Transverse colon (tissue), 4 donors: ENCODE measurements around the gene TMED10. TPM values are rescaled to one million over a fixed set of nuclear protein-coding genes. Genes with fewer than 3 reads are reported as not detected.

Experiments
- DNase-seq: peaks from one replicate; pipeline ENCODE4 v3.0.0-alpha.2; 2019
- H3K27ac ChIP-seq, 4 donors: fragments of 200-600 bp; sonication (generic); 2 replicates each; pipeline ENCODE4 v1.5.1; 2016 to 2018; ENCODE audit warnings: inconsistent platforms in 4 of 4
- H3K27me3 ChIP-seq: fragments of 200-600 bp; sonication (generic); 2 replicates; pipeline ENCODE4 v1.5.1; 2017; ENCODE audit warnings: inconsistent platforms
- H3K36me3 ChIP-seq, 4 donors: fragments of 200-600 bp; sonication (generic); 2 replicates each; pipeline ENCODE4 v1.5.1; 2017 to 2019; ENCODE audit warnings: inconsistent platforms in 4 of 4
- H3K4me1 ChIP-seq, 4 donors: fragments of 200-600 bp; sonication (generic); 2 replicates each; pipeline ENCODE4 v1.5.1; 2017 to 2020; ENCODE audit warnings: inconsistent platforms in 4 of 4
- H3K4me3 ChIP-seq, 4 donors: fragments of 200-600 bp; sonication (generic); 1 replicate in 1 of 4; 2 replicates in 3 of 4; pipeline versions ENCODE4 v1.5.1 to v1.6.1; 2017 to 2019; ENCODE audit warnings: inconsistent platforms in 4 of 4
- H3K9me3 ChIP-seq, 2 donors: fragments of 200-600 bp; sonication (generic); 2 replicates each; pipeline ENCODE4 v1.5.1; 2017 to 2019; ENCODE audit warnings: inconsistent platforms in 2 of 2
- CTCF ChIP-seq, 5 experiments: fragments of 200-600 bp in 3 of 5; fragments of 450-650 bp in 2 of 5; sonication (generic) in 3 of 5; IDR thresholded peaks; 1 replicate in 2 of 5; 2 replicates in 3 of 5; pipeline ENCODE4 v1.5.1; 2016 to 2017; ENCODE audit warnings: antibody characterized with exemption in 5 of 5, inconsistent platforms in 3 of 5, mild to moderate bottlenecking in 2 of 5, moderate library complexity in 1 of 5
- EP300 ChIP-seq: sonication (generic); formaldehyde crosslinking; IDR thresholded peaks from one replicate; pipeline ENCODE4 v1.6.1; 2017; ENCODE audit warnings: antibody characterized with exemption, low read depth
- POLR2A ChIP-seq: fragments of 450-650 bp; IDR thresholded peaks from one replicate; pipeline ENCODE4 v1.6.1; 2016; ENCODE audit warnings: antibody characterized with exemption, mild to moderate bottlenecking, moderate library complexity
- POLR2AphosphoS5 ChIP-seq, 3 donors: sonication (generic); formaldehyde crosslinking; IDR thresholded peaks; one replicate each; pipeline ENCODE4 v1.6.1; 2016; ENCODE audit warnings: antibody characterized with exemption in 3 of 3
- WGBS, 2 donors: methylation state at CpG; one replicate each; pipeline ENCODE4 v1.1.5; 2018; ENCODE audit warnings: low coverage in 1 of 2; 5-methylcytosine and 5-hydroxymethylcytosine counted together
- in situ Hi-C, 4 donors: fragments of 200-750 bp; cut with MboI; loops; one replicate each; pipeline versions ENCODE4 v1.15.0 to v1.15.1; 2017; ENCODE audit warnings: low sequenced_read_pairs in 3 of 4, low pct_ligation_motif_present in 1 of 4, low pct_unique_long_range_greater_than_20kb in 1 of 4
- intact Hi-C: fragments of 100-400 bp; cut with DNase I; formaldehyde crosslinking; loops from one replicate; pipeline ENCODE4 v1.15.1; 2023; ENCODE audit warnings: low total_unique reads
- total RNA-seq, 4 donors: library from RNA; depleted of rRNA; stranded (reverse); fragments of >200 nt; gene quantifications; one replicate each; pipeline ENCODE4 v1.1.0, GENCODE V29; 2016

TMED10 gene
- total RNA-seq, result 100 to 1,000 TPM in 3 of 4 donors, 10 to 100 TPM in 1; 70.3 to 255 (median 244) TPM

- in situ Hi-C loops (no loop called here), intact Hi-C loops (no loop called here)
- DNase-seq, result peak; percentile 93
- TF ChIP-seq POLR2A (peak; percentile 78), POLR2AphosphoS5 (IDR thresholded peaks at IDR 0.05) (peak; percentile 70 to 82 (median 73)), CTCF (IDR thresholded peaks at IDR 0.05) (no peak), EP300 (no peak)
- no peaks in the 10 kb centered on the region for H3K27me3 ChIP-seq
- H3K4me1 ChIP-seq, result peaks cover 8 to 39% (median 19%) of the 10 kb centered on the region in 4 donors
- H3K9me3 ChIP-seq, result no peaks in the 10 kb centered on the region
- H3K4me3 ChIP-seq, result peak within 1 kb of the TSS; percentile 81 to 97 (median 88)
- 0 to 1% methylated on average over 1 to 38 of the region's 49 CpGs for WGBS, 2 donors
- H3K27ac ChIP-seq, result peak within 1 kb of the TSS; percentile 96 to 100 (median 98)
- H3K36me3 ChIP-seq, result no peaks in the 10 kb centered on the region
These were observed at the start of gene TMED10 for GRCh38 chr14:75176142-75176820. Gene TMED10 (minus strand): TSS chr14:75176612. CDS start chr14:75176579, 33 bp downstream.

- intact Hi-C loops, result no loop called here
These were observed 48.1 kb upstream of the TMED10 start for GRCh38 chr14:75224561-75224960.

GRCh38 chr14:75223664-75224154 lies 47.3 kb upstream of the TMED10 start:
- no peak for TF ChIP-seq POLR2A
- no peak for TF ChIP-seq EP300
- TF ChIP-seq CTCF (IDR thresholded peaks at IDR 0.05), result no peak
- no peak for TF ChIP-seq POLR2AphosphoS5 (IDR thresholded peaks at IDR 0.05)
- Histone ChIP-seq H3K4me1 (peaks cover 0 to 32% (median 0%) of the 10 kb centered on the region in 4 donors), H3K4me3 (no peak overlapping the region), H3K27me3 (no peaks in the 10 kb centered on the region), H3K27ac (peak overlapping the region in 2 of 4 donors; percentile 8 to 13), H3K36me3 (no peaks in the 10 kb centered on the region), H3K9me3 (no peaks in the 10 kb centered on the region)
- DNase-seq, result peak; percentile 51
- in situ Hi-C loops, result no loop called here
- WGBS, 2 donors, result 57 to 58% methylated on average over 4 of the region's 4 CpGs
- intact Hi-C loops, result no loop called here

More at GRCh38 chr14:75224561-75224960, 48.1 kb upstream of the TMED10 start:
- 68 to 89% methylated on average over 2 of the region's 2 CpGs for WGBS, 2 donors
- Histone ChIP-seq H3K27me3 (no peaks in the 10 kb centered on the region), H3K4me1 (peaks cover 4 to 40% (median 5%) of the 10 kb centered on the region in 4 donors), H3K27ac (no peak overlapping the region), H3K4me3 (no peak overlapping the region), H3K9me3 (no peaks in the 10 kb centered on the region), H3K36me3 (no peaks in the 10 kb centered on the region)
- TF ChIP-seq CTCF (IDR thresholded peaks at IDR 0.05), result no peak
- TF ChIP-seq POLR2A, result no peak
- no peak for TF ChIP-seq EP300
- no peak for TF ChIP-seq POLR2AphosphoS5 (IDR thresholded peaks at IDR 0.05)
- no peak for DNase-seq
- in situ Hi-C loops, result no loop called here

- TF ChIP-seq CTCF (IDR thresholded peaks at IDR 0.05), result no peak
- TF ChIP-seq EP300, result peak; percentile 27
- no peaks in the 10 kb centered on the region for H3K9me3 ChIP-seq
- DNase-seq, result no peak
- in situ Hi-C loops (no loop called here), intact Hi-C loops (no loop called here)
- WGBS, 2 donors, result 60 to 66% methylated on average over 2 to 12 of the region's 12 CpGs
- H3K27ac ChIP-seq, result no peak overlapping the region
- H3K4me1 ChIP-seq, result peaks cover 0 to 17% (median 0%) of the 10 kb centered on the region in 4 donors
- H3K4me3 ChIP-seq, result no peak overlapping the region
- no peaks in the 10 kb centered on the region for H3K27me3 ChIP-seq
- no peaks in the 10 kb centered on the region for H3K36me3 ChIP-seq
These were observed 45.8 kb upstream of the TMED10 start for GRCh38 chr14:75222208-75222701.
